Retinal pigment epithelial cell (primary cell): ENCODE measurements around the gene PITPNM2.

Experiments used
- DNase-seq: peaks from one replicate; pipeline ENCODE4 v3.0.0-alpha.2; 2010; ENCODE audit warnings: low read depth
- H3K4me3 ChIP-seq: 2 replicates; pipeline ENCODE4 v1.5.1; 2011; ENCODE audit warnings: mild to moderate bottlenecking, low read length, control low read depth, moderate library complexity
- CTCF ChIP-seq: conservative IDR thresholded peaks from 2 replicates; pipeline ENCODE4 v1.5.1; 2011; ENCODE audit warnings: low read depth, low read length, control low read depth, inconsistent platforms

PITPNM2 gene

GRCh38 chr12:123131879-123132402 is 18.9 kb downstream of the PITPNM2 start:
- no peak for DNase-seq
- H3K4me3 ChIP-seq = no peak overlapping the region
- TF ChIP-seq CTCF = no peak

- no peak for DNase-seq
- no peak overlapping the region for H3K4me3 ChIP-seq
- TF ChIP-seq CTCF = no peak
Measured at GRCh38 chr12:123131291-123131832, 19.5 kb downstream of the PITPNM2 start.

GRCh38 chr12:123129621-123130020 is 21.3 kb downstream of the PITPNM2 start:
- H3K4me3 ChIP-seq = no peak overlapping the region
- no peak for TF ChIP-seq CTCF
- DNase-seq = no peak

GRCh38 chr12:123127182-123127495 is 23.8 kb downstream of the PITPNM2 start:
- no peak for DNase-seq
- H3K4me3 ChIP-seq = no peak overlapping the region
- TF ChIP-seq CTCF = no peak

GRCh38 chr12:123126294-123127181 is 24.4 kb downstream of the PITPNM2 start:
- H3K4me3 ChIP-seq = no peak overlapping the region
- peak; percentile 46 for TF ChIP-seq CTCF
- DNase-seq = no peak

- TF ChIP-seq CTCF = no peak
- no peak for DNase-seq
Measured at GRCh38 chr12:123122626-123123025, 28.3 kb downstream of the PITPNM2 start.

GRCh38 chr12:123121670-123122069 is 29.2 kb downstream of the PITPNM2 start:
- TF ChIP-seq CTCF = no peak
- H3K4me3 ChIP-seq = no peak overlapping the region
- no peak for DNase-seq

More at GRCh38 chr12:123122626-123123025, 28.3 kb downstream of the PITPNM2 start:
- no peak overlapping the region for H3K4me3 ChIP-seq
